Measurements from ENCODE around the gene ZNF620. TPM values are rescaled to one million over a fixed set of nuclear protein-coding genes. Genes with fewer than 3 reads are reported as not detected.

Gene ZNF620
- total and polyA plus RNA-seq, 2 experiments from 2014 or later = 14.1 to 18.0 TPM

DNA sequence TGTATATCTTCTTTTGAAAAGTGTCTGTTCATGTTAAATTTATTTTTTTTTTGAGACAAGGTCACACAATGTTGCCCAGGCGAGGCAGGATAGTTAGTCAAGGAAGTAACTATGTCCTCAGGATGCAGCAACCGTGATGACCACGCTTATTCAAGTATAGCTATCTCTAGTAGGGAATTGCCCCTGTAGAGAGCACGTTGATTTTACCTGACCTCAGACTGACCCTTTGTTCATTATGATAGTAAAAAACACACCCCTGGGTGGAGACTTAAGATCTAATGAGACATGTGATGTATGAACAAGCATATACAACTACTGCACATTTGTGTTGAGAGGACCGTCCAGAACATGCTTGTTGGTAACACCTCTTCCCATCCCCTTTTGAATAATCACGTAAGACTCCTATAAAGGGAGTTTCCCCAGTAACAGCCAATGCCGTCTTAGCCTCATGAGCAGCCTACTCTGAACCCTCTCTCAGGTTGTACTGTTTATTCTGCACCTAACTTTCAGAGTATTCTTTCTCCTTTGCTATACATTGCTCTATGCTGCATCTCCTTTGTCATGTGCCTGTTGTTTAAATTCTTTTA, 51.8 kb downstream of the ZNF620 start:
- H3K4me1 Mint-ChIP-seq = no peaks in the 10 kb centered on the region

More for the DNA sequence above, 51.8 kb downstream of the ZNF620 start:
- TF ChIP-seq ZNF331 (CRISPR knock-in tag; IDR thresholded peaks at IDR 0.05; ENCODE audit: low read depth) (no peak), CREB1 (CRISPR knock-in tag; IDR thresholded peaks at IDR 0.05; ENCODE audit: low read depth) (no peak), EZH2phosphoT487 (IDR thresholded peaks at IDR 0.05; ENCODE audit: unreplicated experiment) (no peak), STAT1 (IDR thresholded peaks at IDR 0.05; ENCODE audit: unreplicated experiment) (no peak), ZNF462 (CRISPR knock-in tag; IDR thresholded peaks at IDR 0.05) (no peak), ZNF114 (CRISPR knock-in tag; IDR thresholded peaks at IDR 0.05) (no peak), EZH2 (IDR thresholded peaks at IDR 0.05; ENCODE audit: low read depth, unreplicated experiment) (no peak), POLR2AphosphoS5 (IDR thresholded peaks at IDR 0.05; ENCODE audit: low read depth) (no peak), JUNB (IDR thresholded peaks at IDR 0.05; ENCODE audit: unreplicated experiment) (no peak), NANOG (IDR thresholded peaks at IDR 0.05; ENCODE audit: borderline replicate concordance) (no peak)
- TF ChIP-seq, protein P1, sequence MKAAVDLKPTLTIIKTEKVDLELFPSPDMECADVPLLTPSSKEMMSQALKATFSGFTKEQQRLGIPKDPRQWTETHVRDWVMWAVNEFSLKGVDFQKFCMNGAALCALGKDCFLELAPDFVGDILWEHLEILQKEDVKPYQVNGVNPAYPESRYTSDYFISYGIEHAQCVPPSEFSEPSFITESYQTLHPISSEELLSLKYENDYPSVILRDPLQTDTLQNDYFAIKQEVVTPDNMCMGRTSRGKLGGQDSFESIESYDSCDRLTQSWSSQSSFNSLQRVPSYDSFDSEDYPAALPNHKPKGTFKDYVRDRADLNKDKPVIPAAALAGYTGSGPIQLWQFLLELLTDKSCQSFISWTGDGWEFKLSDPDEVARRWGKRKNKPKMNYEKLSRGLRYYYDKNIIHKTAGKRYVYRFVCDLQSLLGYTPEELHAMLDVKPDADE (IDR thresholded peaks at IDR 0.05) = no peak
- TF ChIP-seq, protein P2, sequence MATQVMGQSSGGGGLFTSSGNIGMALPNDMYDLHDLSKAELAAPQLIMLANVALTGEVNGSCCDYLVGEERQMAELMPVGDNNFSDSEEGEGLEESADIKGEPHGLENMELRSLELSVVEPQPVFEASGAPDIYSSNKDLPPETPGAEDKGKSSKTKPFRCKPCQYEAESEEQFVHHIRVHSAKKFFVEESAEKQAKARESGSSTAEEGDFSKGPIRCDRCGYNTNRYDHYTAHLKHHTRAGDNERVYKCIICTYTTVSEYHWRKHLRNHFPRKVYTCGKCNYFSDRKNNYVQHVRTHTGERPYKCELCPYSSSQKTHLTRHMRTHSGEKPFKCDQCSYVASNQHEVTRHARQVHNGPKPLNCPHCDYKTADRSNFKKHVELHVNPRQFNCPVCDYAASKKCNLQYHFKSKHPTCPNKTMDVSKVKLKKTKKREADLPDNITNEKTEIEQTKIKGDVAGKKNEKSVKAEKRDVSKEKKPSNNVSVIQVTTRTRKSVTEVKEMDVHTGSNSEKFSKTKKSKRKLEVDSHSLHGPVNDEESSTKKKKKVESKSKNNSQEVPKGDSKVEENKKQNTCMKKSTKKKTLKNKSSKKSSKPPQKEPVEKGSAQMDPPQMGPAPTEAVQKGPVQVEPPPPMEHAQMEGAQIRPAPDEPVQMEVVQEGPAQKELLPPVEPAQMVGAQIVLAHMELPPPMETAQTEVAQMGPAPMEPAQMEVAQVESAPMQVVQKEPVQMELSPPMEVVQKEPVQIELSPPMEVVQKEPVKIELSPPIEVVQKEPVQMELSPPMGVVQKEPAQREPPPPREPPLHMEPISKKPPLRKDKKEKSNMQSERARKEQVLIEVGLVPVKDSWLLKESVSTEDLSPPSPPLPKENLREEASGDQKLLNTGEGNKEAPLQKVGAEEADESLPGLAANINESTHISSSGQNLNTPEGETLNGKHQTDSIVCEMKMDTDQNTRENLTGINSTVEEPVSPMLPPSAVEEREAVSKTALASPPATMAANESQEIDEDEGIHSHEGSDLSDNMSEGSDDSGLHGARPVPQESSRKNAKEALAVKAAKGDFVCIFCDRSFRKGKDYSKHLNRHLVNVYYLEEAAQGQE (IDR thresholded peaks at IDR 0.05; ENCODE audit: unreplicated experiment) = no peak
- TF ChIP-seq, protein P3, sequence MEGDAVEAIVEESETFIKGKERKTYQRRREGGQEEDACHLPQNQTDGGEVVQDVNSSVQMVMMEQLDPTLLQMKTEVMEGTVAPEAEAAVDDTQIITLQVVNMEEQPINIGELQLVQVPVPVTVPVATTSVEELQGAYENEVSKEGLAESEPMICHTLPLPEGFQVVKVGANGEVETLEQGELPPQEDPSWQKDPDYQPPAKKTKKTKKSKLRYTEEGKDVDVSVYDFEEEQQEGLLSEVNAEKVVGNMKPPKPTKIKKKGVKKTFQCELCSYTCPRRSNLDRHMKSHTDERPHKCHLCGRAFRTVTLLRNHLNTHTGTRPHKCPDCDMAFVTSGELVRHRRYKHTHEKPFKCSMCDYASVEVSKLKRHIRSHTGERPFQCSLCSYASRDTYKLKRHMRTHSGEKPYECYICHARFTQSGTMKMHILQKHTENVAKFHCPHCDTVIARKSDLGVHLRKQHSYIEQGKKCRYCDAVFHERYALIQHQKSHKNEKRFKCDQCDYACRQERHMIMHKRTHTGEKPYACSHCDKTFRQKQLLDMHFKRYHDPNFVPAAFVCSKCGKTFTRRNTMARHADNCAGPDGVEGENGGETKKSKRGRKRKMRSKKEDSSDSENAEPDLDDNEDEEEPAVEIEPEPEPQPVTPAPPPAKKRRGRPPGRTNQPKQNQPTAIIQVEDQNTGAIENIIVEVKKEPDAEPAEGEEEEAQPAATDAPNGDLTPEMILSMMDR (conservative IDR thresholded peaks at IDR 0.05; ENCODE audit: low read depth in 2 of 2) = no peak
- Histone ChIP-seq H3K4me3 (no peak overlapping the region), H3K4me1 (ENCODE audit: insufficient read depth) (no peaks in the 10 kb centered on the region), H3K27me3 (ENCODE audit: insufficient read depth) (no peaks in the 10 kb centered on the region), H3F3A (replicated peaks; ENCODE audit: low read depth) (no peaks in the 10 kb centered on the region), H3K79me2 (replicated peaks; ENCODE audit: insufficient read depth) (no peaks in the 10 kb centered on the region), H4K20me1 (replicated peaks; ENCODE audit: insufficient read depth) (no peaks in the 10 kb centered on the region), H3K9me2 (ENCODE audit: insufficient read depth) (no peaks in the 10 kb centered on the region; the same call in 1 of the 2 replicates), H2AFZ (no peak overlapping the region), H3K4me2 (no peak overlapping the region), H3K36me3 (ENCODE audit: insufficient read depth) (no peaks in the 10 kb centered on the region), H3K27ac (ENCODE audit: low read depth) (no peak overlapping the region)
- Mint-ChIP-seq H3K4me3 (no peak overlapping the region), H3K27me3 (ENCODE audit: insufficient read depth, low read depth, poor library complexity) (peaks cover 6% of the 10 kb centered on the region), H3K36me3 (ENCODE audit: low read depth) (peaks cover 30% of the 10 kb centered on the region), H3K27ac (no peak overlapping the region), H3K9me3 (peaks cover 42% of the 10 kb centered on the region)
- ATAC-seq (no peak), DNase-seq (ENCODE audit: low spot score) (no peak)

Data from GM23338 (cell line).